Measurements from ENCODE around the gene DPH6. TPM values are rescaled to one million over a fixed set of nuclear protein-coding genes. Genes with fewer than 3 reads are reported as not detected.
A peak's percentile ranks its signal among the peaks of the same experiment; 100 is the strongest.

The DPH6 gene
- total and polyA plus RNA-seq, 2 experiments from 2014 or later = 14.2 to 28.6 TPM

GRCh38 chr15:35465783-35466182 is 80.2 kb downstream of the DPH6 start:
- Histone ChIP-seq H3F3A (ENCODE audit: insufficient read depth) (no peaks in the 10 kb centered on the region), H4K20me1 (ENCODE audit: insufficient read depth) (no peaks in the 10 kb centered on the region), H3K79me2 (ENCODE audit: insufficient read depth) (no peaks in the 10 kb centered on the region), H3K4me2 (ENCODE audit: unreplicated experiment) (no peak overlapping the region), H3K27me3 (replicated peaks; ENCODE audit: insufficient read depth) (no peaks in the 10 kb centered on the region), H3K36me3 (ENCODE audit: low read depth) (no peaks in the 10 kb centered on the region), H2AFZ (no peak overlapping the region), H3K27ac (no peak overlapping the region), H3K9me2 (ENCODE audit: insufficient read depth) (no peaks in the 10 kb centered on the region), H3K4me3 (no peak overlapping the region), H3K9me3 (ENCODE audit: low read depth) (no peaks in the 10 kb centered on the region), H3K4me1 (ENCODE audit: insufficient read depth) (no peaks in the 10 kb centered on the region), H3K9ac (no peak overlapping the region)
- in situ Hi-C loops (cut with MboI) = no loop called here
- TF ChIP-seq EZH2phosphoT487 (IDR thresholded peaks at IDR 0.05; ENCODE audit: insufficient read depth, low read depth) = no peak
- no peak for DNase-seq

- Histone ChIP-seq H3K4me1 (ENCODE audit: insufficient read depth) (peaks cover 13% of the 10 kb centered on the region), H3K9me2 (ENCODE audit: insufficient read depth) (no peaks in the 10 kb centered on the region), H3K4me3 (no peak overlapping the region), H2AFZ (no peak overlapping the region), H4K20me1 (ENCODE audit: insufficient read depth) (no peaks in the 10 kb centered on the region), H3K4me2 (ENCODE audit: unreplicated experiment) (no peak overlapping the region), H3K36me3 (ENCODE audit: low read depth) (no peaks in the 10 kb centered on the region), H3F3A (ENCODE audit: insufficient read depth) (peaks cover 14% of the 10 kb centered on the region), H3K27ac (no peak overlapping the region), H3K9me3 (ENCODE audit: low read depth) (no peaks in the 10 kb centered on the region), H3K79me2 (ENCODE audit: insufficient read depth) (no peaks in the 10 kb centered on the region), H3K27me3 (replicated peaks; ENCODE audit: insufficient read depth) (no peaks in the 10 kb centered on the region), H3K9ac (no peak overlapping the region)
- in situ Hi-C loops (cut with MboI) = no loop called here
- WGBS, 2 experiments (ENCODE audit: low coverage in 1 of 2, low lambda C conversion rate in 2 of 2, missing lambda C conversion rate in 2 of 2) = 72% methylated on average over 4 of the region's 4 CpGs
- no peak for DNase-seq
- TF ChIP-seq EZH2 (IDR thresholded peaks at IDR 0.05; ENCODE audit: insufficient read depth, poor library complexity, severe bottlenecking) (no peak), EZH2phosphoT487 (IDR thresholded peaks at IDR 0.05; ENCODE audit: insufficient read depth, low read depth) (no peak)
These were observed 85.3 kb downstream of the DPH6 start for GRCh38 chr15:35460616-35461015.

GRCh38 chr15:35458176-35458856 is 87.6 kb downstream of the DPH6 start:
- H3K36me3 ChIP-seq (ENCODE audit: low read depth) = no peaks in the 10 kb centered on the region
- TF ChIP-seq EZH2 (IDR thresholded peaks at IDR 0.05; ENCODE audit: insufficient read depth, poor library complexity, severe bottlenecking) (no peak), EZH2phosphoT487 (IDR thresholded peaks at IDR 0.05; ENCODE audit: insufficient read depth, low read depth) (no peak)
- H3K4me3 ChIP-seq = 0 out of 2 replicates have a peak overlapping the region, but pooled peaks have one; percentile 3
- H3F3A ChIP-seq (ENCODE audit: insufficient read depth) = peaks cover 14% of the 10 kb centered on the region
- peak overlapping the region; percentile 44 for H3K4me2 ChIP-seq (ENCODE audit: unreplicated experiment)
- H3K79me2 ChIP-seq (ENCODE audit: insufficient read depth) = no peaks in the 10 kb centered on the region
- no peaks in the 10 kb centered on the region for H3K9me3 ChIP-seq (ENCODE audit: low read depth)
- peak overlapping the region; percentile 41 for H3K27ac ChIP-seq
- H3K27me3 ChIP-seq (replicated peaks; ENCODE audit: insufficient read depth) = no peaks in the 10 kb centered on the region
- H3K9me2 ChIP-seq (ENCODE audit: insufficient read depth) = no peaks in the 10 kb centered on the region
- peak overlapping the region; percentile 34; the same call in 1 of the 2 replicates for H2AFZ ChIP-seq
- in situ Hi-C loops (cut with MboI) = no loop called here
- H3K9ac ChIP-seq = no peak overlapping the region
- H4K20me1 ChIP-seq (ENCODE audit: insufficient read depth) = no peaks in the 10 kb centered on the region
- DNase-seq = peak; percentile 55
- WGBS, 2 experiments (ENCODE audit: low coverage in 1 of 2, low lambda C conversion rate in 2 of 2, missing lambda C conversion rate in 2 of 2) = 67 to 68% methylated on average over 7 of the region's 7 CpGs
- H3K4me1 ChIP-seq (ENCODE audit: insufficient read depth) = peaks cover 20% of the 10 kb centered on the region

DNA sequence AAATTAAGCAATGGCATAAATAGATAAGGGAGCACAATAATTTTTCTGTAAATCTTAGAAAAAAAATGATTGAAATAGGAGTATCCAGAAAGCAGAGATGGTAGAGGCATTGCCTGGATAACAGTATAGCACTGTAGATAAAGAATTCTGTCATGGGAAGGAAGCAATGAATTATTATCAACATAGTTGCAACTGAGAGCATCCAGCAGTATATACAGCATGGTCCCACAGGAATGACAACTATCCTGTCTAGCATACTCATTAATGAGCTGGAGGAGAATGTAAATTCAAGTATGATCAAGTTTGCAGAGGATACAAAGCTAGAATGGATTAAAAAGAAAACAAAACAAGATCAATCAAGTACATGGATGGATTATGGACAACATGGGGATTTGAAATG is 90.8 kb downstream of the DPH6 start:
- Histone ChIP-seq H3K4me1 (ENCODE audit: insufficient read depth) (peaks cover 27% of the 10 kb centered on the region), H2AFZ (no peak overlapping the region), H3K36me3 (ENCODE audit: low read depth) (no peaks in the 10 kb centered on the region), H3K27me3 (replicated peaks; ENCODE audit: insufficient read depth) (no peaks in the 10 kb centered on the region), H3K9me2 (ENCODE audit: insufficient read depth) (no peaks in the 10 kb centered on the region), H3K27ac (no peak overlapping the region), H3F3A (ENCODE audit: insufficient read depth) (peaks cover 14% of the 10 kb centered on the region), H4K20me1 (ENCODE audit: insufficient read depth) (no peaks in the 10 kb centered on the region), H3K79me2 (ENCODE audit: insufficient read depth) (no peaks in the 10 kb centered on the region), H3K4me2 (ENCODE audit: unreplicated experiment) (no peak overlapping the region), H3K4me3 (no peak overlapping the region), H3K9me3 (ENCODE audit: low read depth) (no peaks in the 10 kb centered on the region), H3K9ac (no peak overlapping the region)
- DNase-seq = peak; percentile 3
- TF ChIP-seq EZH2phosphoT487 (IDR thresholded peaks at IDR 0.05; ENCODE audit: insufficient read depth, low read depth) (no peak), EZH2 (IDR thresholded peaks at IDR 0.05; ENCODE audit: insufficient read depth, poor library complexity, severe bottlenecking) (no peak)
- in situ Hi-C loops (cut with MboI) = no loop called here

GRCh38 chr15:35450492-35450891 is 95.5 kb downstream of the DPH6 start:
- Histone ChIP-seq H3K4me2 (ENCODE audit: unreplicated experiment) (peak overlapping the region; percentile 40), H3K36me3 (ENCODE audit: low read depth) (no peaks in the 10 kb centered on the region), H3F3A (ENCODE audit: insufficient read depth) (no peaks in the 10 kb centered on the region; the same call in 1 of the 2 replicates), H3K4me3 (0 out of 2 replicates have a peak overlapping the region, but pooled peaks have one; percentile 7), H3K9me2 (ENCODE audit: insufficient read depth) (no peaks in the 10 kb centered on the region), H3K9me3 (ENCODE audit: low read depth) (no peaks in the 10 kb centered on the region), H3K9ac (no peak overlapping the region), H2AFZ (no peak overlapping the region), H3K27ac (peak overlapping the region; percentile 29; the same call in 1 of the 2 replicates), H3K79me2 (ENCODE audit: insufficient read depth) (no peaks in the 10 kb centered on the region), H3K27me3 (replicated peaks; ENCODE audit: insufficient read depth) (no peaks in the 10 kb centered on the region), H3K4me1 (ENCODE audit: insufficient read depth) (peaks cover 20% of the 10 kb centered on the region), H4K20me1 (ENCODE audit: insufficient read depth) (no peaks in the 10 kb centered on the region)
- in situ Hi-C loops (cut with MboI) = no loop called here
- peak; percentile 86 for DNase-seq
- WGBS, 2 experiments (ENCODE audit: low coverage in 1 of 2, low lambda C conversion rate in 2 of 2, missing lambda C conversion rate in 2 of 2) = 15 to 21% methylated on average over 1 of the region's 1 CpG
- no peak for TF ChIP-seq EZH2phosphoT487 (IDR thresholded peaks at IDR 0.05; ENCODE audit: insufficient read depth, low read depth)
- no peak for TF ChIP-seq EZH2 (IDR thresholded peaks at IDR 0.05; ENCODE audit: insufficient read depth, poor library complexity, severe bottlenecking)
